Activated naive CD4-positive, alpha-beta T cell treated with anti-CD3 and anti-CD28 coated beads, Interleukin-2, amount 50 U/mL, for 16 hours (primary cell): ENCODE results near the gene ALKBH3.

Source experiments
- DNase-seq: peaks from one replicate; pipeline ENCODE4 v3.0.0-alpha.2; 2020

ALKBH3 gene

GRCh38 chr11:43898574-43898973 is 17.9 kb downstream of the ALKBH3 start:
- no peak for DNase-seq

GRCh38 chr11:43899094-43899493 is 18.5 kb downstream of the ALKBH3 start:
- DNase-seq = no peak

GRCh38 chr11:43901551-43901950 is 20.9 kb downstream of the ALKBH3 start:
- no peak for DNase-seq

GRCh38 chr11:43903078-43903477 is 22.4 kb downstream of the ALKBH3 start:
- DNase-seq = no peak

GRCh38 chr11:43903969-43904368 is 23.3 kb downstream of the ALKBH3 start:
- no peak for DNase-seq

- DNase-seq = no peak
Observed at GRCh38 chr11:43904742-43905535, 24.3 kb downstream of the ALKBH3 start.

- no peak for DNase-seq
Observed at GRCh38 chr11:43905813-43906241, 25.2 kb downstream of the ALKBH3 start.

GRCh38 chr11:43907028-43907975 is 26.7 kb downstream of the ALKBH3 start:
- no peak for DNase-seq

- no peak for DNase-seq
Observed at GRCh38 chr11:43908191-43908590, 27.6 kb downstream of the ALKBH3 start.

- DNase-seq = no peak
Observed at GRCh38 chr11:43908683-43909082, 28.1 kb downstream of the ALKBH3 start.

- DNase-seq = no peak
Observed at GRCh38 chr11:43913829-43914380, 33.3 kb downstream of the ALKBH3 start.

- no peak for DNase-seq
Observed at GRCh38 chr11:43914466-43914865, 33.8 kb downstream of the ALKBH3 start.

- DNase-seq = no peak
Observed at GRCh38 chr11:43916621-43917020, 36.0 kb downstream of the ALKBH3 start.

- no peak for DNase-seq
Observed at GRCh38 chr11:43917851-43918250, 37.2 kb downstream of the ALKBH3 start.

GRCh38 chr11:43918662-43919061 is 38.0 kb downstream of the ALKBH3 start:
- DNase-seq = no peak

- no peak for DNase-seq
Observed at GRCh38 chr11:43919852-43920597, 39.4 kb downstream of the ALKBH3 start.

- no peak for DNase-seq
Observed at GRCh38 chr11:43920598-43921419, 40.2 kb downstream of the ALKBH3 start.

GRCh38 chr11:43921561-43922294 is 41.1 kb downstream of the ALKBH3 start:
- DNase-seq = no peak

- DNase-seq = no peak
Observed at GRCh38 chr11:43922295-43922648, 41.6 kb downstream of the ALKBH3 start.

GRCh38 chr11:43922744-43923405 is 42.2 kb downstream of the ALKBH3 start:
- no peak for DNase-seq
